T-helper 2 cell (primary cell): ENCODE measurements around the gene INSYN2B.
A peak's percentile ranks its signal among the peaks of the same experiment; 100 is the strongest.

Source experiments
- DNase-seq, 5 experiments: peaks; one replicate each; pipeline versions ENCODE4 v3.0.0 to v3.0.0-alpha.2; 2012 to 2022

Gene INSYN2B

GRCh38 chr5:169922474-169922873 lies 57.8 kb downstream of the INSYN2B start:
- no peak for DNase-seq

GRCh38 chr5:169921949-169922348 lies 58.3 kb downstream of the INSYN2B start:
- no peak for DNase-seq

GRCh38 chr5:169921384-169921783 lies 58.9 kb downstream of the INSYN2B start:
- no peak for DNase-seq

GRCh38 chr5:169920474-169920873 lies 59.8 kb downstream of the INSYN2B start:
- DNase-seq = no peak

- no peak for DNase-seq
These were observed 62.1 kb downstream of the INSYN2B start for GRCh38 chr5:169918228-169918627.

GRCh38 chr5:169917500-169917899 lies 62.8 kb downstream of the INSYN2B start:
- no peak for DNase-seq

GRCh38 chr5:169914766-169915165 lies 65.5 kb downstream of the INSYN2B start:
- DNase-seq = no peak

- DNase-seq = no peak
These were observed 66.8 kb downstream of the INSYN2B start for GRCh38 chr5:169913479-169913878.

- DNase-seq = no peak
These were observed 68.7 kb downstream of the INSYN2B start for GRCh38 chr5:169911448-169912212.

GRCh38 chr5:169910393-169910792 lies 69.9 kb downstream of the INSYN2B start:
- DNase-seq = no peak

- no peak for DNase-seq
These were observed 70.3 kb downstream of the INSYN2B start for GRCh38 chr5:169909945-169910344.

GRCh38 chr5:169908864-169909263 lies 71.4 kb downstream of the INSYN2B start:
- no peak for DNase-seq

- DNase-seq = no peak
These were observed 73.3 kb downstream of the INSYN2B start for GRCh38 chr5:169906745-169907649.

- DNase-seq = no peak
These were observed 75.3 kb downstream of the INSYN2B start for GRCh38 chr5:169905017-169905416.

- DNase-seq = no peak
These were observed 75.8 kb downstream of the INSYN2B start for GRCh38 chr5:169904508-169904907.

GRCh38 chr5:169904059-169904458 lies 76.2 kb downstream of the INSYN2B start:
- DNase-seq = no peak

- DNase-seq = peak in 1 of 5 experiments; percentile 24
These were observed 78.4 kb downstream of the INSYN2B start for GRCh38 chr5:169901896-169902295.

GRCh38 chr5:169897481-169897880 lies 82.8 kb downstream of the INSYN2B start:
- DNase-seq = no peak

GRCh38 chr5:169895926-169896325 lies 84.4 kb downstream of the INSYN2B start:
- no peak for DNase-seq

GRCh38 chr5:169893571-169893970 lies 86.7 kb downstream of the INSYN2B start:
- no peak for DNase-seq

GRCh38 chr5:169893010-169893409 lies 87.3 kb downstream of the INSYN2B start:
- no peak for DNase-seq

GRCh38 chr5:169889572-169889971 lies 90.7 kb downstream of the INSYN2B start:
- no peak for DNase-seq

- no peak for DNase-seq
These were observed 93.6 kb downstream of the INSYN2B start for GRCh38 chr5:169886677-169887076.

- DNase-seq = no peak
These were observed 94.3 kb downstream of the INSYN2B start for GRCh38 chr5:169886033-169886432.
